KMS-11 (cell line): ENCODE data around the gene KCNJ10.

Source experiments
- H2AFZ ChIP-seq: fragments of 200-600 bp; sonication (generic); 2 replicates; pipeline ENCODE4 v1.6.1; 2016; ENCODE audit warnings: antibody characterized with exemption, mixed run types, low read depth
- H3K27ac ChIP-seq: fragments of 200-600 bp; sonication (generic); 2 replicates; pipeline ENCODE4 v1.6.1; 2016; ENCODE audit warnings: mild to moderate bottlenecking, mixed run types
- H3K27me3 ChIP-seq: fragments of 200-600 bp; sonication (generic); 2 replicates; pipeline ENCODE4 v1.6.1; 2017; ENCODE audit warnings: mild to moderate bottlenecking, low read depth, mixed run types, moderate library complexity; ENCODE audit not compliant: insufficient read depth
- H3K36me3 ChIP-seq: fragments of 200-600 bp; sonication (generic); 2 replicates; pipeline ENCODE4 v1.6.1; 2017; ENCODE audit warnings: mild to moderate bottlenecking, mixed run types; ENCODE audit not compliant: insufficient read depth
- H3K4me1 ChIP-seq: fragments of 200-600 bp; sonication (generic); 2 replicates; pipeline ENCODE4 v1.6.1; 2016; ENCODE audit warnings: mild to moderate bottlenecking, low read depth, mixed run types; ENCODE audit not compliant: poor library complexity, severe bottlenecking
- H3K4me2 ChIP-seq: fragments of 200-600 bp; sonication (generic); 2 replicates; pipeline ENCODE4 v1.7.0; 2016; ENCODE audit warnings: mild to moderate bottlenecking, mixed run types
- H3K4me3 ChIP-seq: fragments of 200-600 bp; sonication (generic); IDR thresholded peaks from 2 replicates; pipeline ENCODE4 v1.6.1; 2017; ENCODE audit warnings: low read depth, low read length, mixed read lengths; ENCODE audit not compliant: insufficient read depth
- H3K79me2 ChIP-seq: fragments of 200-600 bp; sonication (generic); 2 replicates; pipeline ENCODE4 v1.6.1; 2016; ENCODE audit warnings: low read depth, mixed run types; ENCODE audit not compliant: insufficient read depth
- H3K9ac ChIP-seq: fragments of 200-600 bp; sonication (generic); 2 replicates; pipeline ENCODE4 v1.6.1; 2016; ENCODE audit warnings: mild to moderate bottlenecking, mixed run types
- H4K20me1 ChIP-seq: fragments of 200-600 bp; sonication (generic); 2 replicates; pipeline ENCODE4 v1.6.1; 2016; ENCODE audit warnings: mild to moderate bottlenecking, mixed run types; ENCODE audit not compliant: insufficient read depth
- TF ChIP-seq, protein P1 (sequence below): fragments of 200-600 bp; sonication (generic); conservative IDR thresholded peaks from 2 replicates; pipeline ENCODE4 v1.6.1; 2017; ENCODE audit warnings: low read depth, mild to moderate bottlenecking, antibody characterized with exemption, low read length, moderate library complexity, mixed read lengths

KCNJ10 gene

DNA sequence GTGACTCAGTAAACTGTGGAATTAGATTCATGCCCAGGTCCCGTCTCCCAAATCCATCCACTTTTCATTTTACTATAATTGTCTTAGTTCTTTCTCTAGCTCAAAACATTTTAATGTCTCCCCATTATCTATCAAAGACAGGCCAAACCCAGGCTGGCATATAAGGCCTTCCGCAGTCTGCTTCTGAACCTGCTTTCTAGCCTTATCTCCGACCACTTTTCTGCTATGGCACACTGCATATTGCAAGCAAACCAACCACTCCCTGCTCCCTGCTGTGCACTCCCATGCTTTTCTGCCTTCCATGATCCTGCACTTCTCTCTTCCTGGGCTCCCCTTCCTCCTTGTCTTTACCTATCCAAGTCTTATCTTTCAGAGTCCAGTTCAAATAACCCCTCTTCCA lies 20.9 kb downstream of the KCNJ10 start:
- Histone ChIP-seq H3K4me1 (peaks cover 32% of the 10 kb centered on the region), H3K36me3 (no peaks in the 10 kb centered on the region), H3K4me3 (no peak overlapping the region), H3K79me2 (no peaks in the 10 kb centered on the region), H3K4me2 (no peak overlapping the region), H3K27ac (no peak overlapping the region), H4K20me1 (no peaks in the 10 kb centered on the region), H3K9ac (no peak overlapping the region), H3K27me3 (peaks cover 5% of the 10 kb centered on the region; the same call in 1 of the 2 replicates), H2AFZ (no peak overlapping the region)
- TF ChIP-seq, protein P1, sequence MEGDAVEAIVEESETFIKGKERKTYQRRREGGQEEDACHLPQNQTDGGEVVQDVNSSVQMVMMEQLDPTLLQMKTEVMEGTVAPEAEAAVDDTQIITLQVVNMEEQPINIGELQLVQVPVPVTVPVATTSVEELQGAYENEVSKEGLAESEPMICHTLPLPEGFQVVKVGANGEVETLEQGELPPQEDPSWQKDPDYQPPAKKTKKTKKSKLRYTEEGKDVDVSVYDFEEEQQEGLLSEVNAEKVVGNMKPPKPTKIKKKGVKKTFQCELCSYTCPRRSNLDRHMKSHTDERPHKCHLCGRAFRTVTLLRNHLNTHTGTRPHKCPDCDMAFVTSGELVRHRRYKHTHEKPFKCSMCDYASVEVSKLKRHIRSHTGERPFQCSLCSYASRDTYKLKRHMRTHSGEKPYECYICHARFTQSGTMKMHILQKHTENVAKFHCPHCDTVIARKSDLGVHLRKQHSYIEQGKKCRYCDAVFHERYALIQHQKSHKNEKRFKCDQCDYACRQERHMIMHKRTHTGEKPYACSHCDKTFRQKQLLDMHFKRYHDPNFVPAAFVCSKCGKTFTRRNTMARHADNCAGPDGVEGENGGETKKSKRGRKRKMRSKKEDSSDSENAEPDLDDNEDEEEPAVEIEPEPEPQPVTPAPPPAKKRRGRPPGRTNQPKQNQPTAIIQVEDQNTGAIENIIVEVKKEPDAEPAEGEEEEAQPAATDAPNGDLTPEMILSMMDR, result no peak

DNA sequence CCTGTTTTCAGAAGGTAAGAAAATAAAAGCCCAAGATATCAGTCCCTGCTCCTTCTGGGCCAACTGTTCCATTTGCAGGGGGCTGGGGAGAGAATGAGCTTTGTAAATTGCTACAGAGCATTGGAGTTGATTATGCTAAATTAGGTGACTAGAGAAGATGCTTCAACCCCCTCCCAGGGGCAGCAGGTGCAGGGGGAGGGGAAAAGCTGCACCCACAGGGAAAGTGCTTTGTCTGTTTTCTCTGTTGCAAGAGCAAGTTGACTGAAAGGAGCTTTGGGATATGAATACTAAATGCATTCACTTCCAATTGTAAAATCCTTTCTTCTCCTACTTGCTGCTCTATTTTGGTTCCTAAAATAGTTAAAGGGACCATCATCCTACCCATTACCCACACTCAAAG lies 21.6 kb downstream of the KCNJ10 start:
- Histone ChIP-seq H4K20me1 (no peaks in the 10 kb centered on the region), H3K4me2 (no peak overlapping the region; the same call in 1 of the 2 replicates), H3K79me2 (no peaks in the 10 kb centered on the region), H3K4me3 (no peak overlapping the region), H3K27me3 (peaks cover 5% of the 10 kb centered on the region; the same call in 1 of the 2 replicates), H3K4me1 (peaks cover 32% of the 10 kb centered on the region), H3K9ac (no peak overlapping the region), H3K27ac (no peak overlapping the region), H2AFZ (no peak overlapping the region), H3K36me3 (no peaks in the 10 kb centered on the region)
- TF ChIP-seq, protein P1, result no peak

DNA sequence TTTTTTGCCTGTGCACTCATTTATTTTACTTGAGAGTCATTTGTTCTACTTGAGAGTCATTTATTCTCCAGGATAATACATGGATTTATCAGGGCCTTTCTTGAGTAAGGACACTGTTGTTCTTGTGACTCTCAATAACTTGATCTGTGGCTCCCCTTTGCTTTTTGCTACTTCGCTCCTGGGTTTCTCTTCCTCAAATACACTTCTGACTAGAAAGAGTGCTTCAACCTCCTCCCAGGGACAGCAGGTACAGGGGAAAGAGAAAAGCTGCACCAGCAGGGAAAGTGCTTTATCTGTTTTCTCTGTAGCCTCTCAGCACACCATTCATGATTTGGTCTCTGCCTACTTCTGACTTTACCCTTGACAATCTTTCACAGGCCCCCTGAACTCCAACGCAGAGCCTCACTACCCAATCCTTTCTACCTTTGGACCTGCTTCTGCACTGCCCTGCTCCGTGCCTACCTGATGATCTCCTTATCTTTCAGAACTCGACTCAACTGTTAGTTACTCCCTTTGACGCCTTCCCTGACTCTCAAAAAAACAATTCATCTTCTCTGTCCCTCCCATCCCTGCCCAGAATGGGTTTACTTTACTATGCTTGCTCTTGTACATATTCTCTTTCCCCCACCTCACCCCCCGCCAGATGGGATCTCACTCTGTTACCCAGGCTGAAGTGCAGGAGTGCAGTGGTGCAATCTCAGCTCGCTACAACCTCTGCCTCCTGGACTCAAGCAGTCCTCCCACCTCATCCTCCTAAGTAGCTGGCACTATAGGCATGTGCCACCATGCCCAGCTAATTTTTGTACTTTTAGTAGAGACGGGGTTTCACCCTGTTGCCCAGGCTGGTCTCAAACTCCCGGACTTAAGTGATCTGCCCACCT lies 22.6 kb downstream of the KCNJ10 start:
- Histone ChIP-seq H3K27me3 (no peaks in the 10 kb centered on the region), H3K36me3 (no peaks in the 10 kb centered on the region), H3K4me3 (peak overlapping the region; percentile 94), H3K27ac (no peak overlapping the region), H2AFZ (peak overlapping the region; percentile 68), H3K79me2 (no peaks in the 10 kb centered on the region), H3K4me2 (peak overlapping the region; percentile 76), H3K4me1 (peaks cover 32% of the 10 kb centered on the region), H4K20me1 (no peaks in the 10 kb centered on the region), H3K9ac (peak overlapping the region; percentile 2; the same call in 1 of the 2 replicates)
- TF ChIP-seq, protein P1, result no peak

DNA sequence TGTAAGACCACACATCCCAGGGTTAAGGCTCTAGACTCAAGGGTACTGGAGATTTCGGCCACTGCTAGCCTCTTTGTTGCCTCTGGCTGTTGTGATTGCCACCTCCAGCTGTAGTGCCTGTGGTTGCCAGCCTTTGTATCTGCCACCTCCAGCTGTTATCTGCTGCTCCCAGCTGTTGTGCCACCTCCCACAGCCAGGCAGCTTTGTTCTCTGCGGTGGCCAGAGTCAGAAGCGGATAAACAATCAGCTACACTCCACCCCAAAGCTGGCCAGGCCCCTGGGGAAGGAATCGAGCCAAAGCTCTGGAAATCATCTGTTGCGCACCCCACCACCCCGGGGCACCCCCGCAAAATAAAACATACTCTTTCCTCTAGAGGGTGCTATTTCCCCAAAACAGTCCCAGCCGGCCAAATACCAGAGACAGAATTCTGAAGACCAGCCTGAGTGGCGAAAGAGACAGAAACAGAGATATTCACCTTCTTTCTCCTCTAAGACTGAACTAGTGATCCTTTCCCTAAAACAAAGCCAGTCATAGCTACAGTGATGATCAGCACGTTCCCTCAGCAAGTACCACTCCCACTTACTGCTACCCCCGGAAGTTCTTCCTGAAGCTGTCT lies 23.4 kb downstream of the KCNJ10 start:
- Histone ChIP-seq H4K20me1 (no peaks in the 10 kb centered on the region), H3K79me2 (no peaks in the 10 kb centered on the region), H3K4me2 (peak overlapping the region; percentile 76), H3K36me3 (no peaks in the 10 kb centered on the region), H3K4me3 (peak overlapping the region; percentile 94), H3K27me3 (no peaks in the 10 kb centered on the region), H3K4me1 (peaks cover 32% of the 10 kb centered on the region), H3K9ac (peak overlapping the region; percentile 2; the same call in 1 of the 2 replicates), H3K27ac (no peak overlapping the region), H2AFZ (peak overlapping the region; percentile 68)
- TF ChIP-seq, protein P1, result peak; percentile 99
